ENCODE measurements around the gene MED12.

Gene MED12

DNA sequence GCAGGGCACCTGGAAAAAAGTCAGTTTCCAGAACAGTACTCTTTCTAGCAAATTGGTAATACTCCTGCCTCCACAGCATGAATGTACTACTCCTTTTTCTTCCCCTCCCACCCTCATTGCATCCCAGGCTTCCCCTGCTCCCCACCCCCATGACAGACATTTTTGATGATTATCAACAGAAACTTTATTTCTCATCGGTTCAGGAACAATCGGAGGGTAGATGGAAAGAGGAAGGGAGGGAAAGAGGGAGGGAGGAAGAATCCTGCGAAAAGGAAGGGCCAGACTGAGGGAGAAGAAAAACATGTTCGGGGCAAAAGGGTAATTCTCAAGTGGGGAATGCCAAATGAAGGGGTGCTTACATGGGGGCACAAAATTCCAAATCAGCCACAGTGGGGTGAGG is 11.2 kb upstream of the MED12 start:
- no peak for DNase-seq (ENCODE audit: low read depth)

DNA sequence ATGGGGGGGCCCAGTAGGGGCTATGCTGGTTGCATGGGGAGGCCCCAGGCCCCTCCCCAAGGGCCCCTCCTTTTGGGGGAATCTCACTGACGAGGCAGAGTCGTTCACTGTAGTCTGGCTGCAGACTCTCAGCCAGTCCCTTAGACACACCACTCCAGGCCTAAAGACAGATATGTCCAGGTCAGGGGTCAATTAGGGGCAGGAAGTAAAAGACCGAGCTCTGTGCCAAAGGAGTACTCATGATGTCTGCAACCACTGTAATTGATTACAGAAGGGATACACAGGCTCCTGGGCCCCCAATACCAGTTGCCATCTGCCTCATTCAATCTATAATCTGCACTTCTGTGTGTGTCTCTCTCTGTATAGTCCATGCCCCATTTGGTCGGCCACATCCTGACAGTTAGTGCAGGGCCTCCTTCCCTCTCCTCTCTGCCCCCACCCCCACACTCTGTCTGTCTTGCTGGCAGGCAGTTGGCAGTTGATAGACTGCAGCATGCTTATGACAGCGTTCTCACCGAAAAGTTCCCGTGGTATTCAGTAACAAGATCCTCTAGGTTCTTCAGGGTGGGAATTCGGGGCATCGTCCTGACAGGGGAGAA is 10.5 kb upstream of the MED12 start:
- no peak for DNase-seq (ENCODE audit: low read depth)

DNA sequence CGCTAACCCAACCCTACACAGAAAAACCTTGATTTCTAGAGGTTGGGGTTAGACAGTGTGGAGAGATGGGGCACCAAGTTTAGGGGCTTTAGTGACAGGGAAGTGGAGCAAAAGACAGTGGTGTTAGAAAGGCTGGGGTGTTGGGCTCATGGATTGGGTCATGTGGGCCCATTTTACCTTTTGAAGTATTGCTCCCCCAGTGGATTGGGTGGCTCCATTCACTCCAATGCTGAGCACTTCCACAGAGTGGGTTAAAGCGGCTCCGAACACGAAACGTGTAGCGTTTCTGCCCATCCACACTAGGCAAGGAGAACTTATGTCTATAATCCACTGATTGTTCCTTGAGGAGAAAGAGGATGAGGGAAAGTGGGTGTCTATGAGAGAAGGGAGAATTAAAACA is 9.3 kb upstream of the MED12 start:
- no peak for DNase-seq (ENCODE audit: low read depth)

DNA sequence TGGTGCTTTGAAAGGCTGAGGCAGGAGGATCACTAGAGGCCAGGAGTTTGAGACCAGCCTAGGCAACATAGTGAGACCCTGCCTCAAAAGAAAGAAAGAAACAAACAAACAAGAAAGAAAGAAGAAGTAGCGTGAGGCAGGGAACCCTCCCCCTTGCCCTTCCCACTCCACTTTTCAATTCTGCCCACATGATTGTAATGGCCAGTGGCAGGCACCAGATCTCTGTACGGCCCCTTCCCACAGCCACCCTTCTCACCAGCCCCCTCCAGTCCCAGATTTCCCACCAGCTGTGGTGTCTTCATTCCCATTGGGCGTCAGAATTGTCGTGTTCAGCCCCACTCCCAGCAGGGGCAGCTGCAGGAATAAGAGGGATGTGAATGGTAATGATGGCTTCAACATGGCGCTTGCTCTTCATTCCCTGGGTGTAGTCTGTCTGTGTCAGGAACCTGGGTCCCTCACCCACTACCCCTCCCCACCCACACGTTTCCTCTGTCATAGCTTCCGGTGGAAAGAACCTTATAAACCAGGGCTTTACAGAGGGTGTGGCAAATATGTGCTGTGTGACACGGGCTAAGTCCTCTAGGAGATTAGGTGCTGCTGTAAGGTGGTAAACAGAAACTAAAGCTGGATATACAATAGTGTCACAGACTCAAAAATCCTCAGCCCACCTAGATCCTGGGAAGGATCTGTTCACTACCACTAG is 7.1 kb upstream of the MED12 start, which contains the start of gene IL2RG:
IL2RG (minus strand) TSS at position 437 of the 703 bp plus-strand sequence; CDS start at position 399, 38 bp downstream.
- DNase-seq (ENCODE audit: low read depth), result peak; percentile 67

DNA sequence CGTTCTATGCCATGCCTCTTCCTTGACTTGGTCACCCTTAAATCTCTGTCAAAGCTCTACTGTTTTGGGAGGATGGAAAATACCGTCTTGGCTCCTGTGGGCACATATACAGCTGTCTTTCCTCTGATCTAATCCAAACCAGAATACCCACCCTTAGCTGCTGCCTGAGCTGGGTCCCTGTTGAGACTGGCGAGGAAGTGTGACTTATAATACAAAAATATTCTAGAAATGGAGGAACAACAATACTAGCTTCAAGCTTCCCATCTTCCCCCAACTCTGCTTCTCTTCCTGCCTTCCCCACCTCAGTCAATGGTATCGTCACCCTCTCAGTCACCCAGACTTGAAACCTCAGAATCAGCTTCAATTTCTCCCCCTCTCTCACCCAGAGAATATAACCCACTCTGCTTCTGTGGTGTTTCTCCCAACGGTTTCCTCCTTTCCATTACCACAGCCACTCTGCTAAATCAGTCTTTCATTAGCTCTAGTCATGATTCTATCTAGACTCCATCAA is 6.4 kb upstream of the MED12 start:
- DNase-seq (ENCODE audit: low read depth), result no peak

DNA sequence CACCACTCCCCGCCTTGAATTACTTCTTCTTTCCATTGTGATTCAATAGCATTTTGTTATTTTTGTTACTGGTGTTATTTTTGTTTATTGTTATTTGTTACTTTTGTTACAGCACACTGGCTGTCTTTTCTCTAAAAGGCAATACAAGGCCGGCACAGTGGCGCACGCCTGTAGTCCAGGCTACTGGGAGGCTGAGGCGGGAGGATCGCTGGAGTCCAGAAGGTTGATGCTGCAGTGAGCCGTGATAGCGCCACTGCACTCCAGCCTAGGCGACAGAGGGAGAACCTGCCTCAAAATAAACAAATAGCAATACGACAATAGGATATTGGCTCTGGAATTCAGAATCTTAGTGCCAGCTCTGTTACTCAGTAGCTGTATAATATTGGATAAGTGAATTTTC is 1.0 kb upstream of the MED12 start:
- no peak for DNase-seq (ENCODE audit: low read depth)

DNA sequence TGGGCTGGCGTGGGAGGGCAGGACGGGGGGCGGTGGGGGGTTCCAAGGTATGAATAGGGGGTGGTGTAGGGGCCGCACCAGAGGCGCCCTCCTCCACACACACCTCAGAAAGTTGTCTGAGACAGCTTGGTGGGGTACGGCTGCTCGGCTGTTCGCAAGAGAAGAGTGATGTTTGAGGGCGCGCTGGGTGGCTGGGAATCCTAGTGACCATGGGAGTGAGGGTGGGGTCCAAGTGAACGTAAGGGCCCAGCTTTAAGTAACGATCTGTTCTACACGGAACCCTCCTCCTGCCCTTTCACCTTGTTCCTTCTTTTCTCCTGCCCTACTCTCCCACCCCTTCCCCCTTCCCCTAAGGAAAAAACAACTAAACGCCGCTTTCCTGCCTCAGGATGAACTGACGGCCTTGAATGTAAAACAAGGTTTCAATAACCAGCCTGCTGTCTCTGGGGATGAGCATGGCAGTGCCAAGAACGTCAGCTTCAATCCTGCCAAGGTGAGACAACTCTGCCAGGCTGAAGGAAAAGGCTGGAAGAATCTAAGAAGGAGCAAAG is 664 bp downstream of the MED12 start:
- DNase-seq (ENCODE audit: low read depth), result no peak

DNA sequence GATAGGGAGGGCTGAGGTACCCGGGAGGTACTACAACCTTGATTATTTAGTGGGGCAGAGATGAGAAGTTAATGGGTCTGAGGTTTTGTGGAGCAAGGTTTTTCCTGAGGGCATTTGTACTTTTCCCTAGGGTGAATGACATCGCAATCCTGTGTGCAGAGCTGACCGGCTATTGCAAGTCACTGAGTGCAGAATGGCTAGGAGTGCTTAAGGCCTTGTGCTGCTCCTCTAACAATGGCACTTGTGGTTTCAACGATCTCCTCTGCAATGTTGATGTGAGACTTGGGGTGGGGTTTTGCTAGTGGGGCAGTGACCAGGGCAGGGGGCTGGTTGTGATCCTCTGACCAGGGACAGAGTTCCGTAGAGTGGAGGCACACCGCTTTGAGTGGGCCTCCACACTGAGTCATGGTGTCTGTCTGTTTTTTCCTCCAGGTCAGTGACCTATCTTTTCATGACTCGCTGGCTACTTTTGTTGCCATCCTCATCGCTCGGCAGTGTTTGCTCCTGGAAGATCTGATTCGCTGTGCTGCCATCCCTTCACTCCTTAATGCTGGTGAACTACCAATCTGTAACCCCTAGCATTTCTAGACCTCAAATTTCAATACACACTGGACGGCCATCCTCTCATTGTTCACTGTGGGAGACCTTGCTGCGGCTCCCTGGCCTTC is 9.9 kb downstream of the MED12 start:
- DNase-seq (ENCODE audit: low read depth), result no peak

DNA sequence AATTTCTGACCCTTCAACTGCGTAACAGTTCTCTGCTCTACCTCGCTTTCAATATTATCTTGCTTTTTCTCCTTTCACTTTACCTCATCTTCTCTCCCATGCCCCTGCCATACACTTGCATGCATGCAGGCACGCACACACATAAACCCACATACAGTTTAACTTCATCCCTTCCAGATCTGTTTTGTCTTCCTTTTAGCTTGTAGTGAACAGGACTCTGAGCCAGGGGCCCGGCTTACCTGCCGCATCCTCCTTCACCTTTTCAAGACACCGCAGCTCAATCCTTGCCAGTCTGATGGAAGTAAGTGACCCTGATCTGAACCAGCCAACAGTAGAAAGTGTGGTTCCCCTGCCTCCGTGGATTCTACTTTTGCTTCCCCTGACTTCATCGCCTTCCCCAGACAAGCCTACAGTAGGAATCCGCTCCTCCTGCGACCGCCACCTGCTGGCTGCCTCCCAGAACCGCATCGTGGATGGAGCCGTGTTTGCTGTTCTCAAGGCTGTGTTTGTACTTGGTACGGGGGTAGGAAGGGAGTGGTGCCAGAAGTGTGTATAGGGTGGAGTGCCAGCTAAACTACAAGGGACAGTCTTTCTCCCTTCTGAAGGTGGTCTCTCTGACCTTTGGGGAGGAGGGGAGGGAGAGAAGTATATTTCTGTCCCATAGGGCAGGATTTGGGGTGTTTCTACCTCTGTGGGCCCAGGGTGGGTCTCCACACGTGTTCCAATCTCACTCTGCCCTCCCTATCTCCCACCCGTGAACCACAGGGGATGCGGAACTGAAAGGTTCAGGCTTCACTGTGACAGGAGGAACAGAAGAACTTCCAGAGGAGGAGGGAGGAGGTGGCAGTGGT is 10.7 kb downstream of the MED12 start:
- DNase-seq (ENCODE audit: low read depth), result peak; percentile 49

DNA sequence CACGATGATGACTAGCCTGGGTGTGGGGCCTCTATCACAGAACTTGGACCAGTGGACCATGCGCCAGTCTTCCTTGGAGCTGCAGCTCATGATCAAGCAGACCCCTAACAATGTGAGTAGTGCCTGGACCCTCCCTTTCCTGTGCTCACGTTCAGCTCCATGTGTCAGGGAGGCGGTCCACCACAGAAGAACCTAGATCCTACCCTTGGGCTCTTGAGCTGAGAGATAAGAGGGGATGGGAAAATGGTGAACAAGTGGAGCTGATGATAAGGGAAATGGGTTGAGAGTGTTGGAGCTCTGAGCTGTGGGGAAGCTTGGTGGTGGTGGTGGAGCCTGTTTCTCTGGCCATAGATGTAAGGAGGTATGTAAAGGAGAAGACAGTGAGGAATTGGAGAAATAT is 13.1 kb downstream of the MED12 start:
- no peak for DNase-seq (ENCODE audit: low read depth)

DNA sequence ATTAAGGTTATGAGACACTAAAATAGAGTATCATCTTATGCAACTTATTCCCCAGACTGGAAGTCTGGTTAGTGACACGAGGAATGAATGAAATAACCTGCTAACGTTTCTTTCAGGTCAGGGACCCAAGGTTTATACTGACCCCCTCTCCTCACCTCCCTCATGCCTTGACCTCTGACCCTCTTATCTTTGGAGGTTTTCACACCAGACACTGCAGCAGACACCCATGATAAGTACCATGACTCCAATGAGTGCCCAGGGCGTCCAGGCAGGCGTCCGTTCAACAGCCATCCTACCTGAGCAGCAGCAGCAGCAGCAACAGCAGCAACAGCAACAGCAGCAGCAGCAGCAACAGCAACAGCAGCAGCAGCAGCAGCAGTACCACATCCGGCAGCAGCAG is 22.0 kb downstream of the MED12 start:
- no peak for DNase-seq (ENCODE audit: low read depth)

DNA sequence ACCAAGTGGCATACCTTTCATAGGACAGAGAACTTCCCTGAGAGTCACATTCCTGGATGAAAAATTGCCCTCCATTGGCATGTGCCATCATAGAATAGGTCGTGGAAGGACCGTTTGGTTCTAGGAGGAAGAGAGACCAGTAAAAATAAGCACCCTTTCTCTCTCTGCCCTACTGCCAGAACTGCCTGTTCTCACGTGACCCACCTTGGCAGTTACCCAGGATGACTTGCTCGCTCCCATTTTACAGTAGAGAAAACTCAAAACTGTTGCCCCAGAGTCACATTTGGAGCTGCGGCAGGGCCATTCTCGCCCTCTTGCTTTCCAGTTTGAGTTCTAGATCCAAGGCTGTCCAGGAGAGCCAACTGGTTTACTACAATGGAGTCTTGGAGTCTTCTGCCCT is 25.1 kb downstream of the MED12 start:
- DNase-seq (ENCODE audit: low read depth), result no peak

DNA sequence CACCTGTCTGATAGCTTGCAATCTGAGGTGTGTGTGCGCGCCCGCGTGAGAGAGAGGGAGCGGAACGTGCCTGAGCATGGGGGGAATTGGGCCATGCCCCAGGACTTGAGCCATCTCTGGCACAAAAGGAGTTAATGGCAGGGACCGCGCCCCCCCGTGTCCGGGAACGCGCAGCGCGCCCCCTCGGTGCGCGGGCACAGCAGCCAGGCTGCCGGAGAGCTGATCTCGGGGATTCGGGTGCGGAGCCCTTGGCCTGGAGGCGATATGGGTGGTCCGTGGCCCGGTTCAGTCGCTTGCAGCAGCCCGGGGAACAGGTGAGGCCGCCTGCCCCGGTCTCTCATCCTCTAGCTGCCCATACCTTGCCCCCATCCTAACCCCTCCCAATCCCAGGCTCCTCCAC is 26.3 kb downstream of the MED12 start, which contains the start of gene NLGN3:
NLGN3 (plus strand) TSS at position 191 of the 400 bp plus-strand sequence. CDS start 2,909 bp downstream, outside the sequence.
- DNase-seq (ENCODE audit: low read depth), result no peak

DNA sequence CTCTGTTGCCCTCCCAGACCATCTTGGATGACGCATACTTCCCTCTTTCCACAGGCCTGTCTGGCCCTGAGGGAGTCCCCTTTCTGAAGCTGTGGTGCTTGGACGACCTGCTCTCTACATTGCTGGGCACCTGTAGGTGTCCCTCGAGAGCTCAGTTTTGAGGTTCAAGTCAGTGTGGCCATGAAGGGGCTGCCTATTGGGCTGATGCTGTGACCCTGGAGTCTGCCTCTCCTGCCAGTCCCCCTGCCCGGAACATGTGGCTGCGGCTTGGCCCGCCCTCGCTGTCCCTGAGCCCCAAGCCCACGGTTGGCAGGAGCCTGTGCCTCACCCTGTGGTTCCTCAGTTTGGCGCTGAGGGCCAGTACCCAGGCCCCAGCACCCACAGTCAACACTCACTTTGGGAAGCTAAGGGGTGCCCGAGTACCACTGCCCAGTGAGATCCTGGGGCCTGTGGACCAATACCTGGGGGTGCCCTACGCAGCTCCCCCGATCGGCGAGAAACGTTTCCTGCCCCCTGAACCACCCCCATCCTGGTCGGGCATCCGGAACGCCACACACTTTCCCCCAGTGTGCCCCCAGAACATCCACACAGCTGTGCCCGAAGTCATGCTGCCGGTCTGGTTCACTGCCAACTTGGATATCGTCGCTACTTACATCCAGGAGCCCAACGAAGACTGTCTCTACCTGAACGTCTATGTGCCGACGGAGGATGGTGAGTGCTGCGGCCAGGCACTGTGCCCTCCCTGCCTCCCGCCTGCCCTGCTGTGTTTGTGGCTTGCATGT is 29.3 kb downstream of the MED12 start:
- DNase-seq (ENCODE audit: low read depth), result no peak

DNA sequence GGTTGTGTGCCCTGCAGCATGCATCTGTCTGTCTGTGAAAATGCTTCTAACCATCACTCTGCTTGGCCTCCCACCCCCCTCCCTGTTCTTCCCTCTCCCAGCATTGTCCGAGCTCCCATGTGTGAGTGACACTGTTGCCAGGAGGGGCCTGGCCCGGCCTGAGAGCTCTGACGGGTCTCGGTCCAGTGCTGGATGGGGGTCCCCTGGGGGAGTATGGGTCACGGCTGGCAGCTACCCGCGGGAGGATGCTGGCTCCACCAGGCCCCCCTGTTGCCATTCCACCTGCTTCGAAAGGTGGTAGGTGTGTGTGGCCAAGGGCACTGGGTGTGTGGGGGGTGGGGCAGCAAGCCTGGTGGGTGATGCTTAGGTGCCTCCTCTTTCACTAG is 29.9 kb downstream of the MED12 start:
- no peak for DNase-seq (ENCODE audit: low read depth)

DNA sequence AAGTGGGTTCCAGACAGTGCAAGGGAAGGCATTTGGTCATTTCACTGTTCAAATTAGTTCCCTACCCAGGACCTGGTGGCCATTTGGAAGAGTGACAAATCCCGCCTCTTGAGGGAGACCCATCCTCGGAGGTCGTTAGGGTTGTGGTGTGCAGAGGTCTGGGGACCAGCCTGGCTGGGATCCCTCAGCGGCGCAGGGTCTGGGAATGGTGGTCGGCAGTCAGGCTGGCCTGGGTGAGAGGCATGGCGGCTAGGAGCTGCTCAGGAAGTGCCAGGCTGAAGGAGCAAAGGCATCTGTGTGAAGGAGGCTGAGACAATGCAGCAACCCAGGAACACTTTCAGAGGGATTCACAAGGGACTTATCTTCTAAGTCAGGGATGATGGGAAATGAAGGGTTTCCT is 33.0 kb downstream of the MED12 start:
- DNase-seq (ENCODE audit: low read depth), result no peak

DNA sequence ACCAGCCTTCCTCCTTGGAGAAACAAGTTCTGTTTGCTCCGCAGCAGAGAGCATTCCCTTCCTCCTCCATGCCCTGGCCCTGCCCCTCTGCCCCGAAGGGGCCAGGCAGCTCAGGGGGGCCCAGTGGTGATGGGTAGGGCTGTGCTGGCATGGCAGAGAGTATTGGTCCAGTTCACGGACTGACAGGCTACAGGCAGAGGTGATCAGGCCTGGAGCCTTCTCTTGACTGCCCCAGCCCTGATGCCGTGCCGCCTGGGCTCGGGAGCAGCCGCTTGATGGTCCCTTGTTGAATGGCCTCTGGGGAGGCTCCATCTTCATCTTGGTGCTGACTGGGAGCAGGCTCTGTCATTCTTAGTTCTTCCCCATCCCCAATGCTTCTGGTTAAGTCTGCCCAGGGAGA is 35.8 kb downstream of the MED12 start:
- no peak for DNase-seq (ENCODE audit: low read depth)

DNA sequence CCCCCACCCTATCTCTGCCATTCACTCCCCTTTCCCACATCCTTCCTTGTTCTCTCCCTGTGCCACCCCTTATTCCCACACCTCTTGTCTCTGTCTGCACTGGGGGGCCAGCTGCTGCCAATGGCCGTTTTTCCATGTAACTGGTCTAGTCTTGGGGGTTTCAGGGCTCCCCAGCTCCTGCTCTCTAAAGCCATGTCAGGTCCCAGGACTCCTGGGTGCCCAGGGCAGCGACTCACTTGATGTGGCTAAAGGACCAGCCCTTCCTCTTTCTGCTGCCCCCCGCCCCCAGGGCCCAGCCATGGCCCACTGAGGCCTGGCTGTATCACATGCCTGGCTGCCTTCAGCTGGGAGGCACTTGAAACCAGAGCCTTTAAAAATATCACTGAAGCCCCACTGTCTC is 36.2 kb downstream of the MED12 start:
- DNase-seq (ENCODE audit: low read depth), result no peak

DNA sequence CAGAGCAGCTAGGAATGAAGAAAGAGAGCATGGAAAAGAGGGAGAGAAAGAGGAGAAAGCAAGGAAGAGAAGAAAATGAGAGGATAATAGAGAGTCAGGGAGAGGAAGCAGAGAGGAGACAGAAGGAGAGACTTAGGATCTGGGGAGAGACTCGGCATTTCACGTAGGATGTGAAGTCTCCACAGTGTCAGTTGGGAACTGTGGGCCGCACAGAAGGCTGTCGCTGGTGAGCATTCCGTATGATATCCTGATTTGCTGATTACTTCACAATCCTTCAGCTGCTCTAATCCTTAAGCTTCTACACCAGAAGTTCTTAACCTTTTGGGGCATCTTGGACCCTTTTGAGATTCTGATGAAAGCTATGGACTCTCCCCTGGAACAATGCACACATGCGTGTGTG is 40.2 kb downstream of the MED12 start:
- DNase-seq (ENCODE audit: low read depth), result no peak

DNA sequence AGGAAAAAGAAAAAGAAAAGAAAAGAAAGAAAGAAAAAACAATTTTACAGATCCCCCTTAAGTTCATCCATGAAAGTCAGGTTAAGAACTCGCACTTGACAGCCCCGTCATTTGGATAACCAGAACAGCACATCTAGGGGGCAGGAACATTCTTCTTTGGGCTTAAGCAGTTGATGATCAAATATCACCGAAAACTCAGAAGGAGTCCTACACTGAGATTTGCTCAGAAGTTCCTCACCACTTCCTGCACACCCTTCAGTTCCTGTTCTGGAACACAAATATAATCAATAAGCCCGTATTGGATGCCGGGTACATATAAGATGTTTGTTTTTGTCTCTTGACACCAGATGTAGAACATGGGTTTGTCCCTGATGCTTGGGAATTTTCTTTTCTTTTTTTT is 40.9 kb downstream of the MED12 start:
- DNase-seq (ENCODE audit: low read depth), result no peak

DNA sequence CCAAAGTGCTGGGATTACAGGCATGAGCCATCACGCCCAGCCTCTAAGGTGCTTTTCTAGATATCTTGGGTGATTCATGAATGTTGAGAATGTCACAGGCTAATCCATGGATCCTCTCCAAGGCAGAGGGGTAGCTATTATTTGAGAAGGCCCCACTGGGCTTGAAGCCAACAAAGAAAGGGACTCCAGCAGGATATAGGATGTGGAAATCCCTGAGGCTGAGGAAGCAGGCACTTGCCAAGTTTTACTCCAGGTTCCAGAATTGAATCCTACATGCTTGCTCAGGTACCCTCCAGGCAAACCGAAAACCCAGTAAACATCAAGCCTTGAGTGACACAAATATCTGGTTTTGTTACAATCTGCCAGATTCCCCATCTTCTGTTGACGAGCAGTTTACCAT is 42.1 kb downstream of the MED12 start:
- no peak for DNase-seq (ENCODE audit: low read depth)
